HCT116 (cell line): ENCODE results near the gene ZNF776. TPM values are rescaled to one million over a fixed set of nuclear protein-coding genes. Genes with fewer than 3 reads are reported as not detected.

Source experiments
- ATAC-seq: fragments of 200-7000 bp; cut with Tn5 transposase; 2 replicates; pipeline ENCODE4 v1.9.1; 2020; ENCODE audit warnings: mild to moderate bottlenecking, moderate library complexity
- Bru-seq: library from RNA; stranded (reverse); fragments of 400-500 nt; gene quantifications from one replicate; lab custom pipeline; 2021; lab: Mats Ljungman, UMichigan
- BruChase-seq, 2 experiments: library from RNA; stranded (reverse); fragments of 400-500 nt; gene quantifications; one replicate each; lab custom pipeline; 2021; lab: Mats Ljungman, UMichigan
- BruUV-seq: library from RNA; stranded (reverse); fragments of 400-500 nt; replicated peaks from 2 replicates; lab custom pipeline; 2021; lab: Mats Ljungman, UMichigan
- CTCF ChIA-PET: fragments of 300-600 bp; sonication (Branson Sonifier 250); formaldehyde crosslinking; loops from one replicate; lab custom pipeline; 2021; ENCODE audit warnings: antibody characterized with exemption; lab: Charles Lee
- POLR2A ChIA-PET: fragments of 300-600, 350-600 bp; sonication (Branson Sonifier 250); formaldehyde crosslinking; loops from one replicate; lab custom pipeline; 2021; ENCODE audit warnings: antibody characterized with exemption; lab: Charles Lee
- RAD21 ChIA-PET, 2 experiments: fragments of 300-600 bp; sonication (Branson Sonifier 250); formaldehyde crosslinking; loops; one replicate each; lab custom pipeline; 2023; ENCODE audit warnings: low total read pairs in 2 of 2; ENCODE audit not compliant: uncharacterized antibody in 2 of 2, unreplicated experiment in 2 of 2, low non-redundant PET in 1 of 2; lab: Charles Lee
- DNase-seq: peaks from one replicate; pipeline ENCODE4 v3.0.0-alpha.2; 2010; ENCODE audit warnings: low read depth, low spot score
- H2AFZ ChIP-seq: fragments of 200-600 bp; shearing (Covaris generic), sonication (generic); 2 replicates; pipeline ENCODE4 v1.6.1; 2017; ENCODE audit warnings: low read depth, mixed run types, mixed read lengths, antibody characterized with exemption, low read length; ENCODE audit not compliant: poor library complexity, severe bottlenecking
- H3K27ac ChIP-seq: 2 replicates; pipeline ENCODE4 v1.5.1; 2012; ENCODE audit warnings: low read depth, low read length
- H3K27me3 ChIP-seq: fragments of 200-600 bp; sonication (generic); 2 replicates; pipeline ENCODE4 v1.6.1; 2016; ENCODE audit warnings: mixed run types, low read length, mixed read lengths; ENCODE audit not compliant: insufficient read depth
- H3K36me3 ChIP-seq, 2 experiments: fragments of 200-500 bp in 1 of 2; fragments of 200-600 bp in 1 of 2; sonication (Bioruptor generic) in 1 of 2; sonication (generic) in 1 of 2; 2 replicates each; pipeline versions ENCODE4 v1.5.1 to v1.6.1; 2014 to 2016; ENCODE audit warnings: low read length in 2 of 2, inconsistent platforms in 1 of 2, mixed read lengths in 1 of 2, mixed run types in 1 of 2; ENCODE audit not compliant: insufficient read depth in 2 of 2, control insufficient read depth in 1 of 2
- H3K4me1 ChIP-seq, 2 experiments: fragments of 200-600 bp in 1 of 2; sonication (generic) in 1 of 2; 2 replicates each; pipeline versions ENCODE4 v1.5.1 to v1.6.1; 2012 to 2017; ENCODE audit warnings: low read length in 2 of 2, inconsistent platforms in 1 of 2, mild to moderate bottlenecking in 1 of 2, mixed read lengths in 1 of 2, mixed run types in 1 of 2, moderate library complexity in 1 of 2; ENCODE audit not compliant: insufficient read depth in 2 of 2, control insufficient read depth in 1 of 2
- H3K4me2 ChIP-seq: fragments of 200-600 bp; sonication (generic); 2 replicates; pipeline ENCODE4 v1.6.1; 2017; ENCODE audit warnings: mixed run types, low read length, mixed read lengths
- H3K4me3 ChIP-seq, 2 experiments: fragments of 200-600 bp in 1 of 2; sonication (generic) in 1 of 2; replicated peaks in 1 of 2; 2 replicates each; pipeline ENCODE4 v1.5.1; 2011 to 2016; ENCODE audit warnings: low read length in 2 of 2, control low read depth in 1 of 2, low read depth in 1 of 2, mild to moderate bottlenecking in 1 of 2, mixed read lengths in 1 of 2, mixed run types in 1 of 2
- H3K79me2 ChIP-seq: fragments of 200-600 bp; sonication (generic); 2 replicates; pipeline ENCODE4 v1.6.1; 2017; ENCODE audit warnings: mild to moderate bottlenecking, mixed run types, low read length, moderate library complexity, mixed read lengths; ENCODE audit not compliant: insufficient read depth
- H3K9ac ChIP-seq: fragments of 200-600 bp; sonication (generic); 2 replicates; pipeline ENCODE4 v1.6.1; 2016; ENCODE audit warnings: low read length, mixed read lengths
- H3K9me2 ChIP-seq: fragments of 200-600 bp; sonication (generic), shearing (Covaris generic); 2 replicates; pipeline ENCODE4 v1.6.1; 2017; ENCODE audit warnings: mixed run types, mild to moderate bottlenecking, moderate library complexity; ENCODE audit not compliant: insufficient read depth
- H3K9me3 ChIP-seq, 2 experiments: fragments of 200-500 bp in 1 of 2; fragments of 200-600 bp in 1 of 2; sonication (Bioruptor generic) in 1 of 2; sonication (generic) in 1 of 2; 2 replicates each; pipeline ENCODE4 v1.6.1; 2014 to 2017; ENCODE audit warnings: low read length in 2 of 2, mixed read lengths in 2 of 2, inconsistent platforms in 1 of 2, low read depth in 1 of 2, mild to moderate bottlenecking in 1 of 2, mixed run types in 1 of 2, moderate library complexity in 1 of 2; ENCODE audit not compliant: control insufficient read depth in 1 of 2, insufficient read depth in 1 of 2
- H4K20me1 ChIP-seq: fragments of 200-600 bp; sonication (generic), shearing (Covaris generic); 2 replicates; pipeline ENCODE4 v1.6.1; 2017; ENCODE audit warnings: mixed run types, mild to moderate bottlenecking, moderate library complexity; ENCODE audit not compliant: insufficient read depth
- CEBPB ChIP-seq: IDR thresholded peaks from 2 replicates; pipeline ENCODE4 v1.6.1; 2012; ENCODE audit warnings: low read depth
- CTCF ChIP-seq, 3 experiments: fragments of 200-600 bp in 1 of 3; sonication (generic) in 1 of 3; IDR thresholded peaks in 2 of 3; conservative IDR thresholded peaks in 1 of 3; 2 replicates each; pipeline ENCODE4 v1.5.1; 2012 to 2017; ENCODE audit warnings: low read depth in 2 of 3, low read length in 2 of 3, antibody characterized with exemption in 1 of 3, borderline replicate concordance in 1 of 3, control low read depth in 1 of 3, mild to moderate bottlenecking in 1 of 3, mixed read lengths in 1 of 3, mixed run types in 1 of 3, moderate library complexity in 1 of 3; ENCODE audit not compliant: insufficient read depth in 1 of 3
- EGR1 ChIP-seq: IDR thresholded peaks from 2 replicates; pipeline ENCODE4 v1.6.1; 2012; ENCODE audit warnings: low read depth
- ELF1 ChIP-seq: IDR thresholded peaks from 2 replicates; pipeline ENCODE4 v1.6.1; 2012; ENCODE audit warnings: low read depth, borderline replicate concordance
- EZH2 ChIP-seq: fragments of 200-600 bp; sonication (generic); IDR thresholded peaks from 2 replicates; pipeline ENCODE4 v1.6.1; 2017; ENCODE audit warnings: antibody characterized with exemption, mixed run types
- EZH2phosphoT487 ChIP-seq: fragments of 200-600 bp; IDR thresholded peaks from 2 replicates; pipeline ENCODE4 v1.6.1; 2018; ENCODE audit warnings: antibody characterized with exemption, borderline replicate concordance
- FOSL1 ChIP-seq: IDR thresholded peaks from 2 replicates; pipeline ENCODE4 v1.6.1; 2012; ENCODE audit warnings: low read depth
- JUND ChIP-seq: IDR thresholded peaks from 2 replicates; pipeline ENCODE4 v1.6.1; 2012
- MAX ChIP-seq: IDR thresholded peaks from 2 replicates; pipeline ENCODE4 v1.6.1; 2012
- POLR2A ChIP-seq: IDR thresholded peaks from 2 replicates; pipeline ENCODE4 v1.7.0; 2011; ENCODE audit warnings: borderline replicate concordance; ENCODE audit not compliant: insufficient read depth, insufficient read length; ENCODE audit errors: extremely low read depth
- POLR2AphosphoS5 ChIP-seq: IDR thresholded peaks from 2 replicates; pipeline ENCODE4 v1.6.1; 2011; ENCODE audit warnings: mild to moderate bottlenecking, low read depth, low read length, moderate library complexity
- RAD21 ChIP-seq: IDR thresholded peaks from 2 replicates; pipeline ENCODE4 v1.6.1; 2012; ENCODE audit warnings: low read depth, mild to moderate bottlenecking
- REST ChIP-seq: IDR thresholded peaks from 2 replicates; pipeline ENCODE4 v1.6.1; 2012; ENCODE audit warnings: low read depth
- SIN3A ChIP-seq: IDR thresholded peaks from 2 replicates; pipeline ENCODE4 v1.6.1; 2012; ENCODE audit warnings: low read depth
- SP1 ChIP-seq: IDR thresholded peaks from 2 replicates; pipeline ENCODE4 v1.6.1; 2012; ENCODE audit warnings: low read depth
- SRF ChIP-seq: IDR thresholded peaks from 2 replicates; pipeline ENCODE4 v1.6.1; 2012; ENCODE audit warnings: low read depth
- TCF7L2 ChIP-seq: IDR thresholded peaks from 2 replicates; pipeline ENCODE4 v1.7.0; 2011; ENCODE audit warnings: borderline replicate concordance, inconsistent platforms; ENCODE audit not compliant: insufficient read depth, insufficient read length; ENCODE audit errors: extremely low read depth
- YY1 ChIP-seq: IDR thresholded peaks from 2 replicates; pipeline ENCODE4 v1.6.1; 2011; ENCODE audit warnings: low read length, low read depth, moderate library complexity, mild to moderate bottlenecking; ENCODE audit not compliant: insufficient replicate concordance; ENCODE audit errors: extremely low read depth
- ZNF274 ChIP-seq: fragments of 200-500 bp; sonication (Bioruptor generic); IDR thresholded peaks from 2 replicates; pipeline ENCODE4 v1.6.1; 2014; ENCODE audit warnings: mild to moderate bottlenecking, low read depth, low read length, inconsistent platforms
- intact Hi-C: fragments of 100-400 bp; cut with micrococcal nuclease; formaldehyde crosslinking; loops from 2 replicates; pipeline ENCODE4 v1.10.0; 2022
- long read RNA-seq: library from polyadenylated mRNA; unstranded; transcript quantifications from one replicate; pipeline ENCODE4 v2.0.0, GENCODE V29; 2021; ENCODE audit not compliant: unreplicated experiment
- polyA plus RNA-seq: library from polyadenylated mRNA; unstranded; fragments of >200 nt; gene quantifications from 2 replicates; pipeline ENCODE4 v1.2.1, GENCODE V29; 2012; ENCODE audit warnings: missing spikeins
- total RNA-seq: library from RNA; stranded (reverse); gene quantifications from one replicate; pipeline ENCODE4 v1.2.1, GENCODE V29; 2021; ENCODE audit not compliant: unreplicated experiment

Gene ZNF776
- 8.6 TPM for total RNA-seq
- polyA plus RNA-seq = 6.6 and 6.9 TPM in 2 replicates
- percentile 82 among the genes with signal in this experiment for Bru-seq, nascent RNA
- BruChase-seq, experiment 1, labeled RNA remaining after a 6-hour chase = percentile 77 among the genes with signal in this experiment
- BruChase-seq, experiment 2, labeled RNA remaining after a 2-hour chase = percentile 95 among the genes with signal in this experiment
- long read RNA-seq, full-length matches to known transcripts = 9 of 14 reads
- long read RNA-seq, partial matches to known transcripts = 0 of 14 reads
- long read RNA-seq, other reads (novel, unspliced or antisense) = 5 of 14 reads

DNA sequence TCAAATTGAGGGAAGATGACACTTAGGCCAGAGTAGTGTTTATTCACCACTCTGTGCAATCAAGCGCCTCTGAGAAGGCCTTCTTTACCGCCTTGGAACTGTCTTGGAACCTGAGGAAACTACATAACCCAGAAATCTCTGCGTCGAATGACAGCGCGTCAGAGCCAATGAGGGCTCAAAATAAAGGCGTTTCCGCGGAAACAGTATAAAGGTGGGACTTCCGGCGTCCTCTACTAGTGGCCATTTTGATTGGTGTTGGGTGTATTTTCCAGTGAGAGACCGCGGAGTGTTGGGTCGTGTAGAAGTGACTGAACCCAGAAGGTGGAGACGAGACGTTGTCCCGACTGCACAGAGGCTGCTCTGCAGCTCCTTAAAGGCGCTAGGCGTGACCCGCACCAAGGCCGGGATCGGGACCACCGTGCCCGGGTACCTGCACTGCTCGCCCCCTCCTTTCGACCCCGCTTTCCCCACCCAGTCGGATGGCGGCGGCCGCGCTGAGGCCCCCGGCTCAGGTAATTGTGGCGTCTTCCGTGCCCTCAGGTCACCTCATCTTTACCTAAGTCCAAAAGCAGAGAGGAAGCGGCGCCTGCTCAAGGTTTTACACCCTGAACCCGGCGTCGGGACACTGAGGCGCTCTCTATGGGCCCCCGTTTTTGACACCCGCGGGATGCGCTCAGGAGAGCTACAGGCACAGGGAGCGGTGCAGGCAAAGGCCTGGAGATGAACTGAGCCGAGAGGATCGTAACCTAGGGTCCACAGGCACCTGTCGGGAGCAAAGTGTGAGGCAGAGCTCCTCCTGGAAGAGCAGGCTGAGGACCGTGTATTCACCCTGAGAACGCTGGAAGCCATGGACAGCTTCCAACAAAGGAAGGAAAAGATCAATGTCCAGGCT is at the start of gene ZNF776:
Gene ZNF776 (plus strand): TSS at position 236 of the 892 bp plus-strand sequence. CDS start 244 bp downstream, at position 480.
- intact Hi-C loops = loop anchor here (1.0 to 5.0 kb wide), 3 partner anchors 55 to 169 kb away; partner anchors contain the start of genes ZNF417 and ZNF551
- Histone ChIP-seq H3K9me3 (peaks cover 0 to 10% of the 10 kb centered on the region in 2 experiments; a peak in 1 of 4 replicates), H3K4me1 (peaks cover 0 to 8% of the 10 kb centered on the region in 2 experiments; a peak in 1 of 4 replicates), H3K36me3 (peaks cover 10 to 29% of the 10 kb centered on the region in 2 experiments; a peak in 3 of 4 replicates), H4K20me1 (no peaks in the 10 kb centered on the region), H2AFZ (peak within 1 kb of the TSS; percentile 60), H3K27me3 (no peaks in the 10 kb centered on the region), H3K4me3 (peak within 1 kb of the TSS; percentile 87 to 88), H3K79me2 (peaks cover 25% of the 10 kb centered on the region), H3K9me2 (no peaks in the 10 kb centered on the region), H3K27ac (peak within 1 kb of the TSS; percentile 64), H3K4me2 (peak within 1 kb of the TSS; percentile 94), H3K9ac (peak within 1 kb of the TSS; percentile 71)
- peak; percentile 86 for DNase-seq
- RAD21 ChIA-PET = no interaction called here
- BruUV-seq = TSS peak; percentile 69
- POLR2A ChIA-PET = interaction anchor here (0.7 to 1.2 kb wide), 5 partner anchors 23 to 616 kb away, joined by 3 to 10 read pairs (median 3); partner anchors contain the start of genes ZNF417, ZNF497, ZNF551 and ZNF552
- CTCF ChIA-PET = interaction anchor here (2.0 kb wide), 1 partner anchor 65 kb away, joined by 7 read pairs; the partner anchor contains the start of gene ZNF551
- ATAC-seq = peak; percentile 97
- TF ChIP-seq SIN3A (0 out of 2 replicates have a peak, but pooled peaks have one; percentile 34), CTCF (IDR thresholded peaks at IDR 0.05 in 2 of 3, conservative IDR thresholded peaks at IDR 0.05 in 1 of 3; ENCODE audit: borderline replicate concordance in 1 of 3, insufficient read depth in 1 of 3, low read depth in 2 of 3, low read length in 2 of 3) (no peak), FOSL1 (no peak), MAX (no peak), SP1 (peak; percentile 91), EGR1 (no peak), RAD21 (no peak), YY1 (peak; percentile 88), JUND (no peak), CEBPB (no peak), EZH2phosphoT487 (no peak), TCF7L2 (no peak), ELF1 (peak; percentile 52), SRF (no peak; the same call in 1 of the 2 replicates), POLR2AphosphoS5 (peak; percentile 79), ZNF274 (no peak), POLR2A (peak; percentile 48), EZH2 (no peak), REST (no peak)
